NCI-H446 (cell line): ENCODE data around the gene CFD.
"Not testable (repeated sequence)": the region's sequence is repeated elsewhere in the genome, so short reads cannot be mapped to it uniquely, and the experiment has no call there.

Source experiments
- DNase-seq, 2 experiments: peaks; one replicate each; lab custom pipeline; 2025; lab: John Stamatoyannopoulos, UW

The CFD gene

GRCh38 chr19:871446-872265 lies 12.2 kb downstream of the CFD start:
- no peak for DNase-seq

GRCh38 chr19:872266-872951 lies 12.9 kb downstream of the CFD start:
- DNase-seq, result no peak

GRCh38 chr19:873084-873483 lies 13.6 kb downstream of the CFD start:
- DNase-seq, result no peak

- DNase-seq, result no peak
These were observed 14.1 kb downstream of the CFD start for GRCh38 chr19:873561-874041.

- DNase-seq, result no peak
These were observed 15.9 kb downstream of the CFD start for GRCh38 chr19:875265-875879.

- DNase-seq, result no peak
These were observed 16.6 kb downstream of the CFD start for GRCh38 chr19:876089-876488.

GRCh38 chr19:876780-877314 lies 17.4 kb downstream of the CFD start:
- DNase-seq, result no peak

- DNase-seq, result not testable (repeated sequence)
These were observed 18.7 kb downstream of the CFD start for GRCh38 chr19:877992-878660.

GRCh38 chr19:878751-879561 lies 19.5 kb downstream of the CFD start:
- DNase-seq, result not testable (repeated sequence)

- no peak for DNase-seq
These were observed 20.4 kb downstream of the CFD start for GRCh38 chr19:879711-880438.

GRCh38 chr19:881385-882071 lies 22.1 kb downstream of the CFD start:
- no peak for DNase-seq

- no peak for DNase-seq
These were observed 23.5 kb downstream of the CFD start for GRCh38 chr19:882871-883497.

- no peak for DNase-seq
These were observed 24.3 kb downstream of the CFD start for GRCh38 chr19:883661-884211.

GRCh38 chr19:884420-885211 lies 25.2 kb downstream of the CFD start:
- DNase-seq, result no peak

GRCh38 chr19:885536-886224 lies 26.2 kb downstream of the CFD start:
- no peak for DNase-seq

GRCh38 chr19:887072-887471 lies 27.6 kb downstream of the CFD start:
- DNase-seq, result no peak

GRCh38 chr19:887599-887998 lies 28.1 kb downstream of the CFD start:
- DNase-seq, result no peak
